BE2C (cell line): ENCODE data around the gene COL1A1.

ENCODE experiments used
- DNase-seq: peaks from one replicate; pipeline ENCODE4 v3.0.0-alpha.2; 2020
- H3K27me3 ChIP-seq: fragments of 250-450 bp; sonication (Bioruptor Pico); 2 replicates; pipeline ENCODE4 v1.5.1; 2020; ENCODE audit warnings: mild to moderate bottlenecking
- H3K36me3 ChIP-seq: fragments of 250-450 bp; sonication (Bioruptor Pico); 2 replicates; pipeline ENCODE4 v1.5.1; 2020; ENCODE audit warnings: mild to moderate bottlenecking
- H3K4me1 ChIP-seq: fragments of 250-450 bp; sonication (Bioruptor Pico); 2 replicates; pipeline ENCODE4 v1.5.1; 2020
- H3K4me3 ChIP-seq: 2 replicates; pipeline ENCODE4 v1.5.1; 2011; ENCODE audit warnings: low read depth, low read length
- H3K9me3 ChIP-seq: fragments of 250-450 bp; sonication (Bioruptor Pico); 2 replicates; pipeline ENCODE4 v1.5.1; 2020
- CTCF ChIP-seq: IDR thresholded peaks from 2 replicates; pipeline ENCODE4 v1.5.1; 2012; ENCODE audit warnings: mild to moderate bottlenecking, low read depth, low read length

COL1A1 gene

GRCh38 chr17:50198026-50198669 lies 3.3 kb downstream of the COL1A1 start:
- peak; percentile 91 for TF ChIP-seq CTCF
- DNase-seq, result peak; percentile 77
- no peaks in the 10 kb centered on the region for H3K9me3 ChIP-seq
- H3K4me3 ChIP-seq, result no peak overlapping the region
- peaks cover 9% of the 10 kb centered on the region for H3K27me3 ChIP-seq
- H3K36me3 ChIP-seq, result no peaks in the 10 kb centered on the region
- peaks cover 3% of the 10 kb centered on the region; the same call in 1 of the 2 replicates for H3K4me1 ChIP-seq

- Histone ChIP-seq H3K27me3 (peaks cover 9% of the 10 kb centered on the region), H3K9me3 (no peaks in the 10 kb centered on the region), H3K36me3 (no peaks in the 10 kb centered on the region), H3K4me1 (peaks cover 3% of the 10 kb centered on the region; the same call in 1 of the 2 replicates), H3K4me3 (no peak overlapping the region)
- no peak for DNase-seq
- TF ChIP-seq CTCF, result no peak
Observed at GRCh38 chr17:50196826-50197225, 4.6 kb downstream of the COL1A1 start.

GRCh38 chr17:50196036-50196435 lies 5.4 kb downstream of the COL1A1 start:
- peaks cover 3% of the 10 kb centered on the region; the same call in 1 of the 2 replicates for H3K4me1 ChIP-seq
- no peaks in the 10 kb centered on the region for H3K9me3 ChIP-seq
- no peak for DNase-seq
- TF ChIP-seq CTCF, result no peak
- no peaks in the 10 kb centered on the region for H3K36me3 ChIP-seq
- no peak overlapping the region for H3K4me3 ChIP-seq
- H3K27me3 ChIP-seq, result peaks cover 3% of the 10 kb centered on the region

GRCh38 chr17:50194934-50195865 lies 6.2 kb downstream of the COL1A1 start:
- no peaks in the 10 kb centered on the region for H3K36me3 ChIP-seq
- H3K4me3 ChIP-seq, result no peak overlapping the region
- no peaks in the 10 kb centered on the region for H3K9me3 ChIP-seq
- no peak for TF ChIP-seq CTCF
- H3K27me3 ChIP-seq, result no peaks in the 10 kb centered on the region
- no peak for DNase-seq
- H3K4me1 ChIP-seq, result peaks cover 3% of the 10 kb centered on the region; the same call in 1 of the 2 replicates

- no peak for TF ChIP-seq CTCF
- Histone ChIP-seq H3K27me3 (no peaks in the 10 kb centered on the region), H3K9me3 (no peaks in the 10 kb centered on the region), H3K4me3 (no peak overlapping the region), H3K36me3 (no peaks in the 10 kb centered on the region), H3K4me1 (no peaks in the 10 kb centered on the region)
- no peak for DNase-seq
Observed at GRCh38 chr17:50194140-50194933, 7.1 kb downstream of the COL1A1 start.
